HepG2 (cell line): ENCODE results near the gene HOXD8.

ENCODE experiments used
- CREB1 ChIP-seq, 2 experiments: fragments of 450-650 bp in 1 of 2; IDR thresholded peaks; 2 replicates each; pipeline ENCODE4 v1.6.1; 2016 to 2017; ENCODE audit warnings: control low read depth in 1 of 2, mild to moderate bottlenecking in 1 of 2, missing compliant biosample characterization in 1 of 2, missing genetic modification characterization in 1 of 2
- ELF4 ChIP-seq: sonication (generic); formaldehyde crosslinking; IDR thresholded peaks from 2 replicates; pipeline ENCODE4 v1.5.0; 2020; ENCODE audit warnings: missing genetic modification reagents, mild to moderate bottlenecking, moderate library complexity, borderline replicate concordance
- ISL2 ChIP-seq: sonication (generic); formaldehyde crosslinking; IDR thresholded peaks from 2 replicates; pipeline ENCODE4 v1.5.0; 2020; ENCODE audit warnings: missing genetic modification reagents
- NCOR1 ChIP-seq: fragments of 200-600 bp; sonication (generic); IDR thresholded peaks from 2 replicates; pipeline ENCODE4 v1.7.0; 2017; ENCODE audit warnings: antibody characterized with exemption, low read length, borderline replicate concordance
- STAG1 ChIP-seq: sonication (generic); formaldehyde crosslinking; IDR thresholded peaks from 2 replicates; pipeline ENCODE4 v1.4.0; 2020; ENCODE audit warnings: missing genetic modification reagents
- TCF12 ChIP-seq, 2 experiments: fragments of 450-650 bp in 1 of 2; sonication (generic) in 1 of 2; formaldehyde crosslinking in 1 of 2; IDR thresholded peaks; 2 replicates each; pipeline versions ENCODE4 v1.6.1 to v1.8.0; 2017 to 2022; ENCODE audit warnings: antibody characterized with exemption in 1 of 2, mild to moderate bottlenecking in 1 of 2, missing genetic modification reagents in 1 of 2, moderate library complexity in 1 of 2
- ZNF224 ChIP-seq: sonication (generic); formaldehyde crosslinking; IDR thresholded peaks from 2 replicates; pipeline ENCODE4 v1.5.0; 2020; ENCODE audit warnings: mild to moderate bottlenecking, missing genetic modification reagents
- ZNF704 ChIP-seq: sonication (generic); formaldehyde crosslinking; IDR thresholded peaks from 2 replicates; pipeline ENCODE4 v1.8.1; 2023; ENCODE audit warnings: mild to moderate bottlenecking, inconsistent platforms, moderate library complexity, missing genetic modification reagents, borderline replicate concordance
- TF ChIP-seq, protein P1 (sequence below): sonication (generic); formaldehyde crosslinking; IDR thresholded peaks from 2 replicates; pipeline ENCODE4 v1.8.0; 2022; ENCODE audit warnings: missing genetic modification reagents, mild to moderate bottlenecking, moderate library complexity, borderline replicate concordance

DNA sequence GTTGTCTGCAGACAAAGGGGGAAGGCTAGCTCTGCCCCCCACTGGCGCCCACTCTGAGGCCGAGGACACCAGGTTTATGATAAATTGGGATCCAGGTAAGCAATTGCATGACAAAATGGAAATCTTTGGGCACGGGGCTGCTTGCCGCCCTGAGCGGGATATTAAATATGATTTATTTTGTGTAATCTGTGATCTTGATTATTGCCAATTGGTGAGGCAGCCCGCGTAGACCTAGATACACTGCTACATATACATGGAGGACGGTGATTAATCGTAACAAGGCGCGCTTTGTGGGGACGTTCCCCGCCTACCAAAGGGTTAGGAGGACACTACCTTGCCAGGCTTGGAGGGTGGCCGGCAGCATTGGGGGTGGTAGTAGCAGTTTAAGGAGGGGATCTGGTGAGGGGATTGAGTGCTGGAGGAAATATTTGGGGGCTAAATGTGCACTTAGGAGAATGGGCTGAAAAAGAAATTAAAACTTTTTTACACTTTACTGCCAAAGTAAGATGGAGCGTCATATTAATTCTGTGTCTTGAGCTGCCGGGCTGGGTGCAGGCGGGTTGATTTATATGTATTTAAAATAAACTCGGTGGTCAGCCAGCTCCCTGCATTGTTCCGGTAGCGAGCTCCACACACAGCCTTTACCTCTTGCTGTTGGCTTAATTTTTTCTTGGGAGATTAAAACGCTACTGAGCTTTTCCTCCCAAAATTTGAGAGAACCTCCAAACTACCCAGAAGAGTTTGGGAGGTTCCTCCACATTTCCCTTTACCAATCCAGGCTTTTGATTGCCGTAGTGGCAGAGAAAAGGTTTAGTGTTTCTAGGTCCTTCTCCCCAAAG is 31.7 kb downstream of the HOXD8 start:
- TF ChIP-seq STAG1 (CRISPR knock-in tag): no peak
- no peak for TF ChIP-seq ZNF704 (CRISPR knock-in tag)
- TF ChIP-seq, protein P1, sequence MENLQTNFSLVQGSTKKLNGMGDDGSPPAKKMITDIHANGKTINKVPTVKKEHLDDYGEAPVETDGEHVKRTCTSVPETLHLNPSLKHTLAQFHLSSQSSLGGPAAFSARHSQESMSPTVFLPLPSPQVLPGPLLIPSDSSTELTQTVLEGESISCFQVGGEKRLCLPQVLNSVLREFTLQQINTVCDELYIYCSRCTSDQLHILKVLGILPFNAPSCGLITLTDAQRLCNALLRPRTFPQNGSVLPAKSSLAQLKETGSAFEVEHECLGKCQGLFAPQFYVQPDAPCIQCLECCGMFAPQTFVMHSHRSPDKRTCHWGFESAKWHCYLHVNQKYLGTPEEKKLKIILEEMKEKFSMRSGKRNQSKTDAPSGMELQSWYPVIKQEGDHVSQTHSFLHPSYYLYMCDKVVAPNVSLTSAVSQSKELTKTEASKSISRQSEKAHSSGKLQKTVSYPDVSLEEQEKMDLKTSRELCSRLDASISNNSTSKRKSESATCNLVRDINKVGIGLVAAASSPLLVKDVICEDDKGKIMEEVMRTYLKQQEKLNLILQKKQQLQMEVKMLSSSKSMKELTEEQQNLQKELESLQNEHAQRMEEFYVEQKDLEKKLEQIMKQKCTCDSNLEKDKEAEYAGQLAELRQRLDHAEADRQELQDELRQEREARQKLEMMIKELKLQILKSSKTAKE (CRISPR knock-in tag): no peak
- TF ChIP-seq CREB1 (IDR thresholded peaks at IDR 0.05): no peak
- TF ChIP-seq CREB1 (CRISPR knock-in tag; IDR thresholded peaks at IDR 0.05): no peak
- no peak for TF ChIP-seq ELF4
- TF ChIP-seq TCF12 (IDR thresholded peaks at IDR 0.05): no peak
- no peak for TF ChIP-seq TCF12 (CRISPR knock-in tag; IDR thresholded peaks at IDR 0.05)
- no peak for TF ChIP-seq ZNF224 (CRISPR knock-in tag)
- no peak for TF ChIP-seq NCOR1
- TF ChIP-seq ISL2 (CRISPR knock-in tag): no peak
